NCI-H2196 treated with DMSO at 0.1 percent for 48 hours (cell line): Measurements from ENCODE around the gene PDGFC.
A peak's percentile ranks its signal among the peaks of the same experiment; 100 is the strongest.

ENCODE experiments used
- DNase-seq: peaks from one replicate; lab custom pipeline; 2025; ENCODE audit not compliant: unreplicated experiment; lab: John Stamatoyannopoulos, UW

Gene PDGFC, protein sequence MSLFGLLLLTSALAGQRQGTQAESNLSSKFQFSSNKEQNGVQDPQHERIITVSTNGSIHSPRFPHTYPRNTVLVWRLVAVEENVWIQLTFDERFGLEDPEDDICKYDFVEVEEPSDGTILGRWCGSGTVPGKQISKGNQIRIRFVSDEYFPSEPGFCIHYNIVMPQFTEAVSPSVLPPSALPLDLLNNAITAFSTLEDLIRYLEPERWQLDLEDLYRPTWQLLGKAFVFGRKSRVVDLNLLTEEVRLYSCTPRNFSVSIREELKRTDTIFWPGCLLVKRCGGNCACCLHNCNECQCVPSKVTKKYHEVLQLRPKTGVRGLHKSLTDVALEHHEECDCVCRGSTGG

GRCh38 chr4:156971676-156972378, at the start of gene PDGFC:
PDGFC (minus strand) TSS chr4:156971799; CDS start chr4:156970903, 896 bp downstream.
- DNase-seq, result no peak

DNA sequence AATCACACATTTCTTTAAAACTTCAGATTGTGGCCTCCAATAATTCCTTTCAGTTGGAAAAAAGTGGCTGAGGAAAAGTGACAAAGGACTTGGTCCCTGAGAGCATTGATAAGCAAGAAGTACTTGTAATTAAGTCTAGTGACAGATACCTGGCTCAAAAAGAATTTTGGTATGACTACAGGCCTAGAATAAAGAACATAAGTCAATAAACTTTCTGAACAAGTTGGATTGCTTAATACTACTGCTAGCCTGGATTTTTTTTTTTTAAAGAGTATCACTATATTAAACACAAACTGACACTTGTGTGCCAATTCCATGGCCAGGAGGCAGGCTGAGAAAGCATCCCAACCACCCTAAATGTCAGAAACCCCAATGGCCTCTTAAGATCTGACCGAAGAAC, 49.3 kb upstream of the PDGFC start:
- no peak for DNase-seq

- no peak for DNase-seq
Measured at GRCh38 chr4:157018920-157019490, 47.4 kb upstream of the PDGFC start.

GRCh38 chr4:157014621-157015591, 43.3 kb upstream of the PDGFC start:
- DNase-seq, result no peak

DNA sequence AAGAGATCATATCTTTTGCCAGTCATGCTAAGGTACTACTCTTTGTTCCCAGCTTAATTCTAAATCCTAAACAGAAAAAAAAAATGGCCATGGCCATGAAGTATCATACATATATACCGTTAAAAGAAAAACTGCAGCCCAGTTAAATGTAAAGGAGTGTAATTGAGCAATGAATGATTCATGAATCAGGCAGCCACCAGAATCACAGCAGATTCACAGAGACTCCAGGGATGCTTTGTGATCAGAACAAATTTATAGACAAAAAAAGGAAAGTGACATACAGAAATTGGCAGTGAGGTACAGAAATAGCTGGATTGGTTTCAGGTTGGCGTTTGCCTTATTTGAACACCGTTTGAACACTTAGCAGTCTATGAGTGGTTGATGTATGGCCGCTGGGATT, 42.1 kb upstream of the PDGFC start:
- no peak for DNase-seq

DNA sequence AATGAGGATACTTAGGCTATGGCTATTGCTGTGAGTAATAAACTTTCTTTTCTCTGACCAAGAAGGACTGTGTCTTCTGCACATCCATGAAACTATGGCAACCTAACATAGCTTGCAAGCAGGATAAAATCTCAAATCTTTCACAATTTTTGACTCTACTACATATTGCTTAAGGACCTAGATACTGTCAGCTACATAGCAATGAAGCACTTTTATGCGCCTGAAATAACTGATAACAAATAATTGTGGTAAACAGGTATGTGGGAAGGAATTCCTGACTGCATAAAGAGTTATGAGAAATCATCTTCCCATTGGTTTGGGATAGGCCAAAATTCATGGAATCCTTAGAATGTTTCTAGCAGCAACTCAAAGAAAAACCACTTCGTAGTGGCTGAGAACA, 41.2 kb upstream of the PDGFC start:
- DNase-seq, result no peak

DNA sequence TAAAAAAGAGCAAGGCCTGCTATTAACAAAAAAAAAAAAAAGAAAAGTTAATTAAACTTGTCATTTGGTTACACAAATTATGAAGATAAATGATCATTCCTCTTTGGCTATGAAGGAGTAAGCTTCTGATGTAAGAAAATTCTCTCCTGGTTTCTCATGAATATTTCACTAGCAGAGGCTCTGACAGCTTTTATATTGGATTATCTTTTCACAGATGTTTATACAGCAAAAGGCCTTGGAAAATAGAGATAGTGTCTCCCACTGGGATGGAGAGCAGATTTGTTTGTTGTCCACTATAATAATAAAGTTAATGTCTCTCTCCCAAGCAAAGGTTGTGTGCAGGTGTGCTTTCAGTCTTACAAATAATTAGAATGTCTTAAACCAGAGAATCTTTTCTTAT, 40.7 kb upstream of the PDGFC start:
- DNase-seq, result no peak

- no peak for DNase-seq
Measured at GRCh38 chr4:157010630-157011029, 39.0 kb upstream of the PDGFC start.

DNA sequence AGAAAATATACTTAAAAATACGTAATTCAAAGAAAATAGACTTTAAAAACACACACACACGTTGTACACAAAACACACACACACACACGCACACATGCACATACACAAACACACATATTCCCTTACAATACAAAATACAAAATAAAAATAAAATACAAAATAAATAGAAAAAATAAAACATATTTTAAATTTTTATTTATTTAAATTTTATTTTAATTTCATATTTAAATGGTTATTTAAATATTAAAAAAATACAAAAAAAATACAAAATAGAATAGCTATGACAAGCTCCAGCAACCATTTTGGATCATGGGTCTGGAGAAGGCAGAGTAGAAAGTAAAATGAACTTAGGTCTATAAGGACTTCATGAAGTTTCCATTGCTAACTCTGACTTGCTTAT, 34.2 kb upstream of the PDGFC start:
- no peak for DNase-seq

DNA sequence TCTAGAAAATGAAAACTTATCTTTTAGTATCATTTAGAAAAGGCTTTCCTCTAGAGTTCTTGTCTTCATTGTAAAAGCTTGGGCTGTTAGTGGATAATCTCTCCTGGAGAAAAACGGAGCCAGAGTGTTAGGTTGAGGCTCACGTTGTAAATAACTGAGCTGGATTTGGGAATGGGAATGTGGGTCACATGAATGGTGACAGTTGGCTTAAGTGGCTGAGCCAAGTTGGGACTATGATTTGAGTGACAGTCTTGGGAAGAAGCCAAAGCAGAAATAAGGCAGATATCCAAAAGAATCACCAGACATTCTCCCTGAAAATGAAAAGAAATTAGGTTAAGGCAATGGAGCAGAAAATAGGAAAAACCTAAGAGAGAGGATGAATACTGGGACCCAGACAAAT, 33.6 kb upstream of the PDGFC start:
- no peak for DNase-seq

DNA sequence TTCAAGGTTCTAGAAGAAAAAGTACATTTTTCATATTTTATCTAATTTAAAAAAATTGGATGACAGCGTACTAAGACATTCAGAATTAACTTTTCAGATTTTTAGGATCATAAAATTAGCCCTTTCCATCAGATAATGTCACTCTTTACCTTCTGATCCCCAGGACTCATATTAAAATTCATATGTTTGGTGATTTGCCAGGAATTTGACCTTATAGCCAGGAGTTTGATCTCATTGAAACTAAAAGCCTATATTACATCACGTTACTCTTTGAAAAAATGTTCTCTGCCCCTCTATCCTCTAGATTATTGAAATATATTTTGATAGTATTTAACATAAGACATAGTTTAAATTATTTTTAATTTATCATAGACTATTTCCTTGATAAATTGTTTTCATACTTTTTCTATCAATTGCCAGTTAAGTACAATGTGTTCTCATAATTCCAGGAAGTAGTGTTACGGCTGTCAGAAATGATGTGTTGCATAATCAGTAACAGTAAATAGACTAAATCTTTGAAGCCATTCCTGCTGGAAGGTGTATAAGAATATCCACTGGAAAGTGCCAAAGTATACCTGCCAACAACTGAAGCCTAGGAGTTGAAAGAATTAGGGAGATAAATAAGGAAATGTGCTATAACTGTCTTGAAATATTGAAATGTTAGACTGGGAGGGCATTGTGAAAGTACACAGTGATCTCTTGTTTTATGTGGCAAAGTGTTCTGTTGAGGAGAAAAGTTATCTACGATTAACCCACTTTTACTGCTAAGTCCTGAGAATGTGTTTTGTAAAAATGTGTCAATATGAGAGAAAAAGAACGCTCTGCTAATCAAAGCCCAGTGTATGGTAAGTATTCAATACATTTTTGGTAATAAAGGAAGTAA, 32.9 kb upstream of the PDGFC start:
- no peak for DNase-seq

DNA sequence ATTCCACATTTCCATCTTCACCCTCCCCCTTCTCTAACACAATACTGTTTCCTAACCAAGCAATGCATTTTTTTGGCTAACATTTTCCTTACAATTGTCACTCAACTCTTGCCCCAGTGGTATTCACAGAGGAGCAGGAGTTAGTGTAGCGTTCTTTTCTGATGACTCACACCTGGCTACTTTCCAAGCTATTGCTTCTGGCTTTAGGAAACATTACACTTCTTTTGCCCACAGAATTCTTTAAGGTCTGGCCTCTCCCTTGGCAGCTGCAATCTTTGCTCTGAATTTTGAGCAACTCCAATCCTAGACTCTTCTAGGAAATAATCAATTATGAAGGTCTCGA, 27.5 kb upstream of the PDGFC start:
- DNase-seq, result peak; percentile 13

DNA sequence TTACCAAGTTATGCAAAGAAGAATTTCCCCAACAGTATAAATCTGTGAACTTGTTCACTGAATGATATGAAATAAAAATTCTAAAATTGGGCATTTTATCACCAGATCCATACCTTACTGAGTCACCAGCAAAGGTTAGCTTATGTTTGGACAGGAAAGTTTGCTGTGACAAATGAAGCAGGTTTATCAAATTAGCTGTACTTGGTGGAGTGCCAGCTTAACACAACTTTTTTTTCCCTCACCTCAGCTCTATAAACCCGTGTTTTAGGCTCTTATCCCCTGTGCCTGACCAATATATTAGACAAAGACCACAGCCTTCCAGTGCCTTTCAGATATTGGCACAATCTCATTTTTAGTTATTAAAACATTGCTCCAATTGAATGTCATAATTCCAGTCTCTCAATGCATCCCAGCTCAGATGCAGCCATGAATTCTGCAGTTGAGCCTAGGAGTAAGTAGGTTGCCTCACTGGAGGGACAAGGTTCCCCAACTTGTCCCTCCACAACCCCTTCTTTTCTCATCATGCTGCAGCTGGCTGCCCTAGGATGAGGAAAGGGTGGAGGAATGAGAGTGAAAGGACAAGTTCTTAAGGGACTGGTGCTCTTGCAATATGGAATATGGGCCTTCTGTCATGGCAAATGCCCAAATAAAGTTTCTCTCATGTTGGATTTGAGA, 27.0 kb upstream of the PDGFC start:
- no peak for DNase-seq

- DNase-seq, result no peak
Measured at GRCh38 chr4:156992943-156993342, 21.3 kb upstream of the PDGFC start.

GRCh38 chr4:156991161-156991560, 19.6 kb upstream of the PDGFC start:
- DNase-seq, result no peak

- no peak for DNase-seq
Measured at GRCh38 chr4:156983366-156983765, 11.8 kb upstream of the PDGFC start.

- no peak for DNase-seq
Measured at GRCh38 chr4:156981262-156981769, 9.7 kb upstream of the PDGFC start.

DNA sequence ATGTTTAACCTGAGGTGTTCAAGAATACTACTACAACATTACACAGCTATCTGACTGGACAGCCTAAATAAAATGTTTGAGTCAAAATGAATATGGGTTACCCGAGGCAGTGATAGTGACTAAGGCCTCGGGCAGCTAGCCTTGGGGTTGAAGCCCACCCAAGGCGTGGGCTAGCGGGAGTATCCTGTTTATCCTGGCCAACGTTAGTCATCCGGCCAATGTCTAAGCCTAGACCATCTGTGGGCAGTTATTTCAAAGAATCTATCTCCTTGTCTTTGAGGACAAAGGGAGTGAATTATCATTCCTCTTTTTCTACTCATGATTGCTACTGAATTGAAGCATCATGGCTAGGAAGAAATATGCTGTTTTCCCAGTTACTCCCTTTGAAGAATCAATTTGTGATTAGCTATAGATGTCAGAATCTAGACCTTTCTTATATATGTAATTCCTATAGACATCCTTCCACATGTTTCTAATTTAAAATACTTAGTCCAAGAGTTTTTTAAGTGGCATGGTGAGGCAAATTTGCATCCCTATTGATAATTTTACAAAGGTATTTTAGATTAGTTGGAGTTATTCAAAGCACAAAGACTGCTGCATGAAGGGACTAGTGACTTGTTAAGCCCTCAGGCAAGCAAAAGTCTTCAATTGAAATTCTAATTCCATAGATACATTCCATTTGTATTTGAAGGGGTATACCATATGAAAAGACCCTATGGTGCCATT, 6.0 kb upstream of the PDGFC start:
- DNase-seq, result no peak

DNA sequence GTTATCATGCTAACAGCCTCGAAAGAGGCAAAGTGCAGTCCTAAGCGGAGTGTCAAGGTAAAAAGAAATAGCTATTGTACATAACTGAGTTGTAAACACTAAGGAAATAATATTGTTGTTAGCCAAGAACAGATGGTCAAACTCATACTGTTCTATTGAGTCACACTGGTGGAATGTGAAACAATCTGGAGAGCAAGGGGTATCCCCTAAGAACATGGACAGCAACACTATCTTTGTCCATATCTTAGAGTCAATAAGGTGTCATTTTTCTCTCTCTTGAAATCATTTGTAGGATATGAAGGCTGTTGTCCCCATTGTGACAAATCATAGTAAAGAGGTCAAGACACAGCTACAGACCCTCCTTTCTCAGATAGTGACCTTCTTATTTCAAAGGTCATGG, 4.5 kb upstream of the PDGFC start:
- DNase-seq, result no peak
